Subcutaneous adipose tissue (tissue), 4 donors: ENCODE measurements around the gene LCN1. TPM values are rescaled to one million over a fixed set of nuclear protein-coding genes. Genes with fewer than 3 reads are reported as not detected.

Source experiments
- total RNA-seq, 4 donors: library from RNA; depleted of rRNA; stranded (reverse); fragments of >200 nt; gene quantifications; one replicate each; pipeline ENCODE4 v1.1.0, GENCODE V29; 2016
- TF ChIP-seq, protein P1 (sequence below): fragments of 450-650 bp; IDR thresholded peaks from one replicate; pipeline ENCODE4 v1.5.1; 2016; ENCODE audit warnings: low read depth, mild to moderate bottlenecking, control low read depth, antibody characterized with exemption, moderate library complexity

LCN1 gene
- total RNA-seq, 4 donors from 2014 or later = not detected

GRCh38 chr9:135508211-135508820, 12.9 kb upstream of the LCN1 start:
- TF ChIP-seq, protein P1, sequence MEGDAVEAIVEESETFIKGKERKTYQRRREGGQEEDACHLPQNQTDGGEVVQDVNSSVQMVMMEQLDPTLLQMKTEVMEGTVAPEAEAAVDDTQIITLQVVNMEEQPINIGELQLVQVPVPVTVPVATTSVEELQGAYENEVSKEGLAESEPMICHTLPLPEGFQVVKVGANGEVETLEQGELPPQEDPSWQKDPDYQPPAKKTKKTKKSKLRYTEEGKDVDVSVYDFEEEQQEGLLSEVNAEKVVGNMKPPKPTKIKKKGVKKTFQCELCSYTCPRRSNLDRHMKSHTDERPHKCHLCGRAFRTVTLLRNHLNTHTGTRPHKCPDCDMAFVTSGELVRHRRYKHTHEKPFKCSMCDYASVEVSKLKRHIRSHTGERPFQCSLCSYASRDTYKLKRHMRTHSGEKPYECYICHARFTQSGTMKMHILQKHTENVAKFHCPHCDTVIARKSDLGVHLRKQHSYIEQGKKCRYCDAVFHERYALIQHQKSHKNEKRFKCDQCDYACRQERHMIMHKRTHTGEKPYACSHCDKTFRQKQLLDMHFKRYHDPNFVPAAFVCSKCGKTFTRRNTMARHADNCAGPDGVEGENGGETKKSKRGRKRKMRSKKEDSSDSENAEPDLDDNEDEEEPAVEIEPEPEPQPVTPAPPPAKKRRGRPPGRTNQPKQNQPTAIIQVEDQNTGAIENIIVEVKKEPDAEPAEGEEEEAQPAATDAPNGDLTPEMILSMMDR = no peak

DNA sequence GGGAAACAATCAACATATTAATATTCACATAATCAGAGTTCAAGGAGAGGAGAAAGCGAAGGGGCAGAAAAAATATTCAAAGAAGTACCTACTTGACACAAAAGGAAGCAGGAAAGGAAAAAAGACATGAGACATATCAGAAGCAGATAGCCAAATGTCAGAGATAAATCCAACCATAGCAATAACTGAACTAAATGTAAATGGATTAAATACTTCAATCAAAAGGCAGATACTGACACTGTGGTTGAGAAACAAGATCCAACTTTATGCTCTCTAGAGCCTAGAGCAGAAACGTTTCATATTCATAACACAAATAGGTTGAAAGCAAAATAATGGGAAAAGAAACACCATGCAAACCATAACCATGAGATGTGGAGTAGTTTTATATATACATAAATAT, 11.8 kb upstream of the LCN1 start:
- TF ChIP-seq, protein P1 = no peak

GRCh38 chr9:135512241-135512603, 9.0 kb upstream of the LCN1 start:
- TF ChIP-seq, protein P1 = no peak

DNA sequence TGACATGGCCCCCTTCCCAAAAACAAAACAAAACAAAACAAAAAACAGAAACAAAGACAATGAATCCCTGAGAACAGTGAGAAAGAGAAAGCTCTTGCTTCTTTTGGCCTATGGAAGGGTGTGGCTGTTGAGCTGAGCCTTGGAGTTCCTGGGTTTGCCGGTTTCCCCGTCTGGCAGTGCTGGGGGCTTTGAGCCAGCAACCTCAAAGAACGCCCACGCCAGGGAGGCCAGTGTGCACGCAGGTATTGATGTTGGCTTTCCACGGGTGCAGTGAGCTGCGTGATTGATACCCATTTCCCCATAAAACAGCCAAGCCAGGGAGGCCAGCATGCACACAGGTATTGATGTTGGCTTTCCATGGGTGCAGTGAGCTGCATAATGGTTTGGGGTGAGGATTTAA, 8.3 kb upstream of the LCN1 start:
- TF ChIP-seq, protein P1 = no peak

DNA sequence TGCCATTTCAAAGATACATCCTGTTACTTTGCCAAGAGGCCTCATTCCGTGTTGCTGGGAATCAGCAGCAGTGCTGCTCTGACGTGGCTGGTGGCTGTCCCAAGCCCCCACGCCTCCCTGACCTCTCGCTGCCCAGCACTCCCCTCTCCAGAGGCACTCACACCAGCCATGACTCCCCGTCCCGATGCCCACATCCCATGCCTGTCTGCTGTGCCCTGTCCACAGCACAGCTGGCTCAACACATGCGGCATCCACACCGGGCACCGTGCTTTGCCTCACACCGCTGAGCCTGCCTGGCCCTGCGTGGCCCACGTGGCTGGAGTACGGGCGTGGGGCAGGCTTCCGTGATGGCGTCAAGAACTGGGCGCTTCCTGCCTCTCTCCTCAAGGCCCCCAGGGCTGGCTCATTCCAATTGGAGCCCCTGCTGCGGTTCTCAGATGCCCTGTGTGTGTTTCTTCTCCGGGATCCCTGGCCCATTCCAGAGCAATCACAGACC, 7.8 kb upstream of the LCN1 start:
- TF ChIP-seq, protein P1 = no peak

GRCh38 chr9:135514342-135515082, 6.7 kb upstream of the LCN1 start:
- TF ChIP-seq, protein P1 = no peak

DNA sequence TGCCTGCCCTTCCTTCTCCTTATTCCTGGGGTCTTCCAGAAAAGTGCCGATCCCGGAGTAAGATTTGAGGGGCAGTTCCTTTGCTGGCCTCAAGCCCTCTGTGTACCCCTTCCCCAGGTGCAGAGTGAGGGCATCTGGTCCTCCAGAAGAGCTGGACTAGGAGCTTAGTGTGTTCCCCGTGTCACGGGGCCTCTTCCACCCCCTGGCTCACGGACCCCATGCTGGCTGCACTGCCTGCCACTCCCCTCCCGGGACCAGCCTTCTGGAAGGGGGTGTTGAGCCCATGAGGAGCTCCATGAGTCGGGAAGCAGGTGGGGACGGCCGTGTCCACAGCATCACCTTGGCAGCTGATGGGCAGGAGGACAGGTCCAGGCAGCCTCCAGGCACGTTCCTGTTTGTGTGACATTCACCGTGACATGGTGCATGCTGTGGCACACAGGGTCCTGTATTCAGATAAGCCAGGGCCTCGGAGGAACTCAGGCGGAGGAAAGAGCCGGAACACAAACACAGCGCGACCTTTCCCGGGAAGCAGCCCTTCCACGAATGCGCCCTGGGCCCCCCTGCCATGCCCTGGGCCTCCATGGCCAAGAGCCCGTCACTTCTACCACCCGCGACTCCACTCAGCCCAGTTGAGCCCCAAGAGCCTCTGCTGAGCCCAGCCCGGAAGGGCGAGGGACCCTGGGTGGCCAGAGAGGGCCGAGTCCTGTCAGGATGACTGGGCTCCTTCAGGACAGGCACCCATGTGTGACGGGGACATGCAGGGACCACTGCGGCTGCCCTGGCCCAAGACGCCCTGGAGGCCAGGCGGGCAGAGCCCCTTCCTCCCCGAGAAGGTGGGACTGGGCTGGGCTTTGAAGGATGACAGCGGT, 5.9 kb upstream of the LCN1 start:
- TF ChIP-seq, protein P1 = no peak
